ENCODE results near the gene CCR9. TPM values are rescaled to one million over a fixed set of nuclear protein-coding genes. Genes with fewer than 3 reads are reported as not detected.
A peak's percentile ranks its signal among the peaks of the same experiment; 100 is the strongest.
"Not testable (repeated sequence)": the region's sequence is repeated elsewhere in the genome, so short reads cannot be mapped to it uniquely, and the experiment has no call there.

Gene CCR9
- total RNA-seq, 1 donor from 2014 or later = not detected

DNA sequence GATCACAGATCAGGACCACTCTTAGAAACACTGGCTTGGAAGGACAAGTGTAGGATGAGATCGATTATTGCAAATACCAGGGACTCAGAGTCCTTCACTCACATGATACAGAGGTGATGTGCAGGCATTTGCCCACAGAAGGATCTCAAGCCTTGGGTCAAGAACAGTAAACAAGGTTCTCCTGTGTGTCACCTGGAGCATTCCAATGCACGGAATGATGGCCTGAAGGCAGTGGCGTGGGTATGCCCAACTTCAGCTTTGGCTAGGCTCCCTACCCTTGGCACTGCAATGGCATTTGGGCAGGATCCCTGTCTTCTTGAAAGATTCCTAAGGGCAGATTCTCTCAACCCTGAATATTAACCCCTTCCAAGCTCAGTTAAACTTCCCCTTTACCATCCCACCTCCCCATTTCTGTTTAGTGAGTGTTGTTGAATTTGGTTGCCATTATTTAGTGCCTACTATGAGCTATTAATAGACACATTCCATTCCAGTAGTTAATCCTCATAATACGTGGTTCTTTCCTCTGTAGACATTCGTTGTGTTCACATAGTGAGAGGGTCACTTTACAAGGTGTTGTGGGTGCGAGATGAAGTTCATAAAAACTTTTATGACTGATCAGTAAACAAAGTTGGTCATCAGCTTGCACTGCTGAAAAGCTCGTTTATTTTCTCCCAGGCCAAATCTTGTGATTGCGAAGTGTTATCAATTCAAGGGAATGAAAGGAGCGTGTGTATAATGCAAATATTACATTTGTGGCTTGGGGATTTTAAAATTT lies 43.3 kb upstream of the CCR9 start:
- peaks cover 6% of the 10 kb centered on the region for H3K27me3 Mint-ChIP-seq (ENCODE audit: unreplicated experiment)
- TF ChIP-seq, protein P1, sequence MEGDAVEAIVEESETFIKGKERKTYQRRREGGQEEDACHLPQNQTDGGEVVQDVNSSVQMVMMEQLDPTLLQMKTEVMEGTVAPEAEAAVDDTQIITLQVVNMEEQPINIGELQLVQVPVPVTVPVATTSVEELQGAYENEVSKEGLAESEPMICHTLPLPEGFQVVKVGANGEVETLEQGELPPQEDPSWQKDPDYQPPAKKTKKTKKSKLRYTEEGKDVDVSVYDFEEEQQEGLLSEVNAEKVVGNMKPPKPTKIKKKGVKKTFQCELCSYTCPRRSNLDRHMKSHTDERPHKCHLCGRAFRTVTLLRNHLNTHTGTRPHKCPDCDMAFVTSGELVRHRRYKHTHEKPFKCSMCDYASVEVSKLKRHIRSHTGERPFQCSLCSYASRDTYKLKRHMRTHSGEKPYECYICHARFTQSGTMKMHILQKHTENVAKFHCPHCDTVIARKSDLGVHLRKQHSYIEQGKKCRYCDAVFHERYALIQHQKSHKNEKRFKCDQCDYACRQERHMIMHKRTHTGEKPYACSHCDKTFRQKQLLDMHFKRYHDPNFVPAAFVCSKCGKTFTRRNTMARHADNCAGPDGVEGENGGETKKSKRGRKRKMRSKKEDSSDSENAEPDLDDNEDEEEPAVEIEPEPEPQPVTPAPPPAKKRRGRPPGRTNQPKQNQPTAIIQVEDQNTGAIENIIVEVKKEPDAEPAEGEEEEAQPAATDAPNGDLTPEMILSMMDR (IDR thresholded peaks at IDR 0.05; ENCODE audit: partially characterized antibody, unreplicated experiment) = no peak

DNA sequence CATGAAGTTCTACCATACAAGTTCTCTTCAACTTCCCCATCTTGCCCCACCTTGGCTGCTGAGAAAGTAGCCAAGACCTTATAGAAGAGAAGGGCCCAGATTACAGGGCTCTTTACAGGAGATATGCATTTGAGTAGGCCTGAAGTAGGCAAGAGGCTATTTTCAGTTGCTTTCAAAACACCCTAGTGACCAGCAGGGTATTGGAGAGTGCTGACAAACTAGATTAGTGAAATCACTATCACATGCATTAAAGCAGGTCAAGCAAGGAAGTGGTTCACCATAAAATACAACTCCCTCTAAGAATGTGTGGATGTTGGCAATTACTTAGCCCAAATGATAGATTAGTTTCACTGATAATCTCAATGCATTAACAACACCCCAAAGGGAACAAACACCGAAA lies 41.7 kb upstream of the CCR9 start:
- Mint-ChIP-seq H3K4me1 (ENCODE audit: low read depth, unreplicated experiment) (no peaks in the 10 kb centered on the region), H3K4me3 (ENCODE audit: unreplicated experiment) (no peak overlapping the region), H3K36me3 (ENCODE audit: unreplicated experiment) (no peaks in the 10 kb centered on the region), H3K27me3 (ENCODE audit: unreplicated experiment) (peaks cover 6% of the 10 kb centered on the region), H3K9me3 (ENCODE audit: unreplicated experiment) (no peaks in the 10 kb centered on the region), H3K27ac (ENCODE audit: unreplicated experiment) (no peak overlapping the region)
- TF ChIP-seq, protein P1 (IDR thresholded peaks at IDR 0.05; ENCODE audit: partially characterized antibody, unreplicated experiment) = no peak
- no peak for DNase-seq

More for the DNA sequence above, 43.3 kb upstream of the CCR9 start:
- Mint-ChIP-seq H3K9me3 (ENCODE audit: unreplicated experiment) (no peaks in the 10 kb centered on the region), H3K4me1 (ENCODE audit: low read depth, unreplicated experiment) (no peaks in the 10 kb centered on the region), H3K27ac (ENCODE audit: unreplicated experiment) (no peak overlapping the region), H3K36me3 (ENCODE audit: unreplicated experiment) (no peaks in the 10 kb centered on the region), H3K4me3 (ENCODE audit: unreplicated experiment) (peak overlapping the region; percentile 90)
- no peak for DNase-seq

DNA sequence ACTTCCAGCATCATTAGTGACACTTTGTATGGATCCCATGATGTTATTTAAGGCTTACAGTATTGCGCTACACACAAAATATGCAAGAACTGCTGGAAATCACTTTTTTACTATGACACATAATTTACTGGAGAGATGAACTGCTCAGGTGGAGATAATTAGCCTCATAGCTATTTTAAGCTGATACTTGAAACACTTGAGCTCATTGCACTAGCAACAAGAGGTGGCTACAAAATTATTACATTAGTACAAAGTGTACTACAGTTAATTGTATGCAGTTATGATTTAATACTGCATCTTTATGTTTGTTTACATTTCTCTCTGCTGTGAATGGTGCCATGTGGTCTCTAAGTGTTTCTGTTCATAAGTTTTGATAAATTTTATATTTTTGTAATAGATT lies 38.0 kb upstream of the CCR9 start:
- Mint-ChIP-seq H3K4me3 (ENCODE audit: unreplicated experiment) (no peak overlapping the region), H3K36me3 (ENCODE audit: unreplicated experiment) (no peaks in the 10 kb centered on the region), H3K9me3 (ENCODE audit: unreplicated experiment) (no peaks in the 10 kb centered on the region), H3K27me3 (ENCODE audit: unreplicated experiment) (peaks cover 6% of the 10 kb centered on the region), H3K27ac (ENCODE audit: unreplicated experiment) (no peak overlapping the region), H3K4me1 (ENCODE audit: low read depth, unreplicated experiment) (no peaks in the 10 kb centered on the region)
- no peak for DNase-seq
- TF ChIP-seq, protein P1 (IDR thresholded peaks at IDR 0.05; ENCODE audit: partially characterized antibody, unreplicated experiment) = no peak

DNA sequence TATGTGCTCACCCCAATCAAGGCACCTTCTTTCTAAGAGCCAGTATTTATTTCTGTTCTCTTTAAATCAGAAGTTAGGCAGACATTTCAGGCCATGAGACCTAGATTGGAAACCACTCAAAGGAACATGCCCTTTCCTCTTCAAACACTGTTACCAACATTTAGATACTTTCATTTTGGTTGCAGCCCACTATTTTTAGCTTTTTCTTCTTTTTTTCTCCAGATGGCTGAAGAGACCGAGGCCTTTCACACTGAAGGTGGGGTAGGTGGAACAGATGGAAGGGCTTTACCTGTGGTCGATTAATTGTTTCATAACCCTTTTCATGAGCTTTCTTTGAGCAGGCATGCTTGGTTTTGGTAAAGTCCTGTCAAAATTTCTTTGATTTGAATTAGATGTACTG lies 33.5 kb upstream of the CCR9 start:
- no peak for DNase-seq
- H3K4me1 Mint-ChIP-seq (ENCODE audit: low read depth, unreplicated experiment) = no peaks in the 10 kb centered on the region
- H3K4me3 Mint-ChIP-seq (ENCODE audit: unreplicated experiment) = no peak overlapping the region
- H3K27me3 Mint-ChIP-seq (ENCODE audit: unreplicated experiment) = peaks cover 3% of the 10 kb centered on the region
- H3K9me3 Mint-ChIP-seq (ENCODE audit: unreplicated experiment) = peaks cover 2% of the 10 kb centered on the region
- H3K36me3 Mint-ChIP-seq (ENCODE audit: unreplicated experiment) = no peaks in the 10 kb centered on the region
- TF ChIP-seq, protein P1 (IDR thresholded peaks at IDR 0.05; ENCODE audit: partially characterized antibody, unreplicated experiment) = no peak
- no peak overlapping the region for H3K27ac Mint-ChIP-seq (ENCODE audit: unreplicated experiment)

DNA sequence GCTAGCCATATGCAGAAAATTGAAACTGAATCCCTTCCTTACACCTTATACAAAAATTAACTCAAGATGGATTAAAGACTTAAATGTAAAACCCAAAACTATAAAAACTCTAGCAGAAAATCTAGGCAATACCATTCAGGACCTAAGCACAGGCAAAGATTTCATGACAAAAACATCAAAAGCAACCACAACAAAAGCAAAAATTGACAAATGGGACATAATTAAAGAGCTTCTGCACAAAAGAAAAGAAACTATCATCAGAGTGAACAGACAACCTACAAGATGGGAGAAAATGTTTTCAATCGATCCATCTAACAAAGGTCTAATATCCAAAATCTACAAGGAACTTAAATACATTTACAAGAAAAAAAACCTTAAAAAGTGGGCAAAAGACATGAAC lies 30.0 kb upstream of the CCR9 start:
- not testable (repeated sequence) for H3K27ac Mint-ChIP-seq (ENCODE audit: unreplicated experiment); DNase-seq; H3K4me1 Mint-ChIP-seq (ENCODE audit: low read depth, unreplicated experiment); H3K27me3 Mint-ChIP-seq (ENCODE audit: unreplicated experiment); H3K36me3 Mint-ChIP-seq (ENCODE audit: unreplicated experiment); H3K9me3 Mint-ChIP-seq (ENCODE audit: unreplicated experiment); H3K4me3 Mint-ChIP-seq (ENCODE audit: unreplicated experiment)

DNA sequence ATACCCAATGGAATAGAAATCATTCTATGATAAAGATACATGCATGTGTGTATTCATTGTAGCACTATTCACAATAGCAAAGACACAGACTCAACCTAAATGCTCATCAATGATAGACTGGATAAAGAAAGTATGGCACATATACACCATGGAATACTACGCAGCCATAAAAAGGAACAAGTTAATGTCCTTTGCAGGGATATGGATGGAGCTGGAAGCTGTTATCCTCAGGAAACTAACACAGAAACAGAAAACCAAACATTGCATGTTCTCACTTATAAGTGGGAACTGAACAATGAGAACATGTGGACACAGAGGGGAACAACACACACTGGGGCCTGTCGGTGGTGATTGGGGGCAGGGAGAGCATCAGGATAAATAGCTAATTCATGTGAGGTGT lies 29.3 kb upstream of the CCR9 start:
- not testable (repeated sequence) for H3K4me1 Mint-ChIP-seq (ENCODE audit: low read depth, unreplicated experiment); H3K27ac Mint-ChIP-seq (ENCODE audit: unreplicated experiment); H3K27me3 Mint-ChIP-seq (ENCODE audit: unreplicated experiment); H3K36me3 Mint-ChIP-seq (ENCODE audit: unreplicated experiment); DNase-seq; H3K4me3 Mint-ChIP-seq (ENCODE audit: unreplicated experiment); H3K9me3 Mint-ChIP-seq (ENCODE audit: unreplicated experiment)

Data from glutamatergic neuron (in vitro differentiated cells).